GM19035 (cell line): Measurements from ENCODE around the gene SPRED2.

Source experiments
- ATAC-seq: cut with Tn5 transposase; IDR thresholded peaks from one replicate; pipeline ENCODE4 v1.9.1; 2021; ENCODE audit not compliant: unreplicated experiment

SPRED2 gene, protein sequence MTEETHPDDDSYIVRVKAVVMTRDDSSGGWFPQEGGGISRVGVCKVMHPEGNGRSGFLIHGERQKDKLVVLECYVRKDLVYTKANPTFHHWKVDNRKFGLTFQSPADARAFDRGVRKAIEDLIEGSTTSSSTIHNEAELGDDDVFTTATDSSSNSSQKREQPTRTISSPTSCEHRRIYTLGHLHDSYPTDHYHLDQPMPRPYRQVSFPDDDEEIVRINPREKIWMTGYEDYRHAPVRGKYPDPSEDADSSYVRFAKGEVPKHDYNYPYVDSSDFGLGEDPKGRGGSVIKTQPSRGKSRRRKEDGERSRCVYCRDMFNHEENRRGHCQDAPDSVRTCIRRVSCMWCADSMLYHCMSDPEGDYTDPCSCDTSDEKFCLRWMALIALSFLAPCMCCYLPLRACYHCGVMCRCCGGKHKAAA

DNA sequence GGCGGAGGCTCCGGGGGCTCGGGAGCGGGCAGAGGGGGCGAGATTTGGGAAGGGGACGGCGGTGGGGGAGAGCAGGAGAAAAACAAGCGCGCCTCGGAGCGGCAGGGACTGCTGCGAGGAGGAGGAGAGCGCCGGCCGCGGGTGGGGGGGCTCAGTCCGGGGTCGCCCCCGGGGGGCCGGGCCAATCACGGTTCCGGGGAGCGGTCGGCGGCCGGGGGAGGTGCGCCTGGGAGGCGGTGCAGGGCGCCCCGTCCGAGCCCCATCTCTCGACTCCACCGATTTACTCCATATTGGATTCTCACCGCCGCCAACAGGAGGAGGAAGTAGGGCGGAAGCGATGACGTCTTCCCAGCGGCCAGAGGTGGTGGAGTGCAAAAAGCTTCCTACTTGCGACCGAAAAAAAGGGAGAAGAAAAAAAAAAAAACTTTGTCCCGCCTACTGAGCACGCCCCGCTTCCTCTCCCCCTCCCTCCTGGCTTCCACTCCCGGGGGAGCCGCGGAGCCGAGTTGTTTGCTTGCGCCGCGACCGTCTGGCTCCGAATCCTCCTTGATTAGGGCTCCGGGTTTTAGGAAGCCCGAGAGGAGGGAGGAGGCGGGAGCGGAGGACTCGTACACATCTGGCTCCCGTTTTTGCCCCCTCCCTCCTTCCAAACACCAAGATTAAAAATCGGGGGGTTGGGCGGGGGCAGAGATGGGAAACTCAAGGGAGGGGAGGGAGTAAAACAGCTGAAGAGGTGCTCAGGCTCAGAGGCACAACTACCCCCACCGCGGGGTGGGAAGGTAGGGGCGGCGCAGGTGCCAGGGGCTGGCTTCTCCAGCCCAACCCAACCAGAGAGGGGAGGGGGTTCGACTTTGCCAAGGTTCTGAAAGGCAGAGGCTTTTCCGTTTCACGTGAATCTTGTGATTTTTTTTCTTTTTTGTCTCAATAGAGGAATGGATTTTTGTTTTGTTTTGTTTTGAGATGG is at the start of gene SPRED2:
TSS of gene SPRED2 (minus strand) at position 373 of the 964 bp plus-strand sequence. CDS start 612 bp downstream, outside the sequence.
- ATAC-seq, result peak; percentile 21

GRCh38 chr2:65481961-65482360 is 49.6 kb upstream of the SPRED2 start:
- ATAC-seq, result no peak

DNA sequence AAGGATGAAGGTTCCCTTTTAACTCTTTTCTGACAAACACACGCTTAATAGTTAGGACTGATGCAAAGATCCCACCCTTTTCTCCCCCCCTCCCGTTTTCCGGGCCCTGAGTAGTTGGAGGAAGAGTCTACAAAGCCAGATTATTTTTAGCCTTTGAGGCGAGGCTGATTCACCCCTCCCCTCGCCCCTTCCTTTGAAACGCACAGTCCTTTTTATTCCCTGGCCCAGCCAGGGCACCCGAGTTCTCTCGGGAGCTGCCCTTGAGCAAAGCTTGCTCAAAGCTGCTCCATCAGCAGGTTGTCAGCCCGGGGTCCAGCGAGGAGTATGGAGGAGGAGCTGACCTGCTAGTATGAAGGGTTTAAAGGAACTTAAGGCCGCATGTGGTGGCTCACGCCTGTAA is 47.1 kb upstream of the SPRED2 start:
- no peak for ATAC-seq

DNA sequence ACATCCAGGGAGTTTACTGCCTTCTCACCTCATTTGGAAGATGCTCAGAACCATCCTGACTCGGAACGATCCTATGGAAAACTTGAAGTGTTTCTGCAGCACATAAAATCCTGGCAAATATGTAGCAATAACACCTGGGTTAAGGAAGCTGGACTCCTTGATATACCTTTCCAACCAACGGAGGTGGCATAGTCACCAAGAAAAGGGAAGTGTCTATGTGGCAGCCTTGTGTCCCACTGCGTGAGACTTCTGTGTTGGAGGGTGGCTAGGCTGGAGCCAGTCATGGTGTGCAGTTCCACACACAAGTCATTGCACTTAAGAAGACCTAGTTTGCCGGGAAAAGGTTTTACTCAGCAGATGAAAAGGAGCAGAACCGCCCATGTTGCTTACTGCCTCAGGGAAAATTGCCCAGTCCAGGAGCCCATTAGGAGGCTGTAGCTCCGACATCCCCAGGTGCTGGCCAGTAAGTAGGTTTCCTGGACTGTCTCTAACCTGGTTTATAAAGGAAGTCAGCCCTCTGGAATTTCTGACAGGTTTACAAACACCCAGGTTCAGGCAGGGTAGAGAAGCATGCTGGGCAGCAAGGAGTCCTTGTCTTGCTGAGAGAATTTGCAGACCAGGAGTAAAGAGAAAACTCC is 46.2 kb upstream of the SPRED2 start:
- no peak for ATAC-seq

DNA sequence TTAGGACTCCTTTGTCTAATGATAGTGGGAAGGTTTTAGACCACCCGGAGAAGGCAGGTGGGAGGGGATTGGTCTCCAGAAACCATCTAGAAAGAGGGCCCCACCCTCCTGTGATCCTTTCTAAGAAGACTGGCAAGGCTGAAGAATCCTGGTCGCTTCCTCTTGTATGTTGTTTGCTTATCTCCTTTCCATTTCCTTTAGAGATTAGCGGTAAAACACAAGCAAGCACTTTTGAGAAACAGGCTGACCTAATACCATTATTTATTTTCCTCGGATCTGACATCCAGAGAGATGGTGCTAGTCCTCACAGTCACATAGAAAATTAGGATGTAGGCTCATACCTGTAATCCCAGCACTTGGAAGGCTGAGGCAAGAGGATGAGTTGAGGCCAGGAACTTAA is 45.2 kb upstream of the SPRED2 start:
- no peak for ATAC-seq

- no peak for ATAC-seq
These were observed 44.4 kb upstream of the SPRED2 start for GRCh38 chr2:65476778-65477177.

DNA sequence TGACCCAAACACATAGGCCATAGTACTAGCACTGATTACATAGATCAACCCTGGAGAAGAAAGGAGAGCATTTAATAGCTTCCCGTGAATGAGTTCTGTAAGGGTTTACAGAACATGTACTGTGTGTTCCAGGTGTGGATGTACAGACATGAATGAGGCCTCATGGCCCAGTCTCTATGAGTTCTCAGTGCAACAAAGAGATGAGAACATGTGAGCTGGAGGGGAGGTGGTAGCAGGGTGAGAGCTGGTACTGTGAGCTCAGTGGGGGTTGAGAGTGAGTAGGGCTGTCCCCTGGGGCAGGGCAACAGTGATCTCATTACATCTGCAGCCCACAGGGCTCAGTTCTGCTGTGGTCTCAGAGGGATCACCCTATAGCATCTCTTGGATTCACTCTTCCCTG is 42.6 kb upstream of the SPRED2 start:
- ATAC-seq, result no peak

- ATAC-seq, result no peak
These were observed 40.6 kb upstream of the SPRED2 start for GRCh38 chr2:65473045-65473444.

GRCh38 chr2:65471409-65471808 is 39.0 kb upstream of the SPRED2 start:
- no peak for ATAC-seq

GRCh38 chr2:65466551-65466950 is 34.2 kb upstream of the SPRED2 start:
- ATAC-seq, result no peak

DNA sequence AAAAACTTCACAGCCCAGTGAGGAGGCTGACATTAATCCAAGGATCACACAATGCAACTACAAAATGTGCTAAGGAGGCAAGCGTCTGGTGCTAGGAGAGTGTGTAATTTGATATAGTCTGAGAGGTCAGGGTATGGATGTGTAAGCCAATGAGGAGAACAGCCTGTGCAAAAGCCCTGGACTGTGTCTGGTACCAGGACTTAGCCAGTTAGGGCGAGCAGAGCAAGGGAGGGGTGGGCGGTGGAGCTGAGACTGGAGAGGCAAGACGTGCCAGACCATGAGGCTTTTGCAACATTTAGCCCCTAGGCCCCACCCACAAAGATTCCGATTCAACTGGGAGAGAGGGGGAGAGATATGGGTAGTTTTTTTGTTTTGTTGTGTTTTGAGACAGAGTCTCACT is 33.5 kb upstream of the SPRED2 start:
- ATAC-seq, result no peak

DNA sequence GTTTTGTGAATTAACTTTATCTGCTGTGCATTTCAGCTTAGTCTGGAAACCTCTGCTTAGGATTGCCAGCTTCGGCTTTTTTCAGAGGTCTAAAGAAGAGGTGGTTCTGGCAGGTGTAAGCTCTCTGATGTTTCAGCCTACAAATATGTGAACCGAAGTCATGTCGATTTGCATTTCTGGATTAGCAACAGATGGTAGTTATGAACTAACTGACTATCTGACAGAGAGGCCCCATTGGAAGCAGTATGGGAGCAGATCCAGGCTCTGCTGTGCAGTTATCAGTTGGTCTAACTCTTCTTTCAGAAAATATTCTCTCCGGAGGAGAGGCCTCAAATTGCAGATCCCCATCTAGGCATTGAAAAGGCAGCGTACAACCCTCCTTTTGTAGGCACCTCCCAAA is 32.7 kb upstream of the SPRED2 start:
- ATAC-seq, result no peak

- ATAC-seq, result no peak
These were observed 32.2 kb upstream of the SPRED2 start for GRCh38 chr2:65464604-65465003.

DNA sequence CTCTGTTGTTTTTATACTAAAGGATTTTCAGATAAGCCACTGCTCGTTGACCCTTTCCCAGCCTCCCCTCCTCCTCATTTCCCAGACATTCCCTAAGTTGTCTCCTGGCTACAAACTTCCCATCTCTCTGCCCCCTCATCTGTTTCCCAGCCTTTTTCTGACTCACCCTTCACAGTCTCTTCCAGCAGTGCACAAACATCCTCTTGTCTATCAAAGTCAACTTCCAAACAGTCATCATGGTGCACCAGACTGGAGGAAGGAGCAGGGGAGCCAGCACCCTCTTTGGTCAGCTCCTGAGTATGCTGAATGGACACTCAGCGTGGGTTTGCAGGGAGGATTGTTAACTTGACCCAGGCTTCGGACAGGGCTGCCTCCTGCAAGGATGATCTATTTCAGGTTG is 26.6 kb upstream of the SPRED2 start:
- ATAC-seq, result no peak

DNA sequence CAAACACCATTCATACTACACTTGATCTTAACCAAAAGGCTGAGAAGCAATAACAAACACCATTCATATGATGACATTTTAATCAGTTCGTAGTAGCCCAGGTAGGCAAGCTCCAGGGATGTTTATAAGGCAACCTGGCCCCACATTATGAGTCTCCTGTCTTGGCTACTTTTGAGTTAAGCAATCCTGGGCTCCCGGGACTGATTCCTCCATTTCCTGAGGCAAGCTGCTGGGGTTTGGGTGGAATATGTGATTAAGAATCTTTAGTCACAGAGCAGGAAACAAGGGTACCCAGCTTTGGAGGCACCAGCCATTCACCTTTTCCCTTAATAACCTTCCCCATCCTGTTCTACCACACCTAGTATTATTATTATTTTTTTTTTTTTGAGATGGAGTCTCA is 24.5 kb upstream of the SPRED2 start:
- ATAC-seq, result no peak

GRCh38 chr2:65456064-65456463 is 23.7 kb upstream of the SPRED2 start:
- ATAC-seq, result no peak

GRCh38 chr2:65453916-65454315 is 21.5 kb upstream of the SPRED2 start:
- ATAC-seq, result no peak

GRCh38 chr2:65452150-65452895 is 19.9 kb upstream of the SPRED2 start:
- ATAC-seq, result no peak

GRCh38 chr2:65450810-65451209 is 18.4 kb upstream of the SPRED2 start:
- ATAC-seq, result no peak

GRCh38 chr2:65450393-65450792 is 18.0 kb upstream of the SPRED2 start:
- no peak for ATAC-seq
